Pulmonary artery endothelial cell (primary cell): ENCODE measurements around the gene UVRAG. TPM values are rescaled to one million over a fixed set of nuclear protein-coding genes. Genes with fewer than 3 reads are reported as not detected.

Source experiments
- DNase-seq: peaks from one replicate; pipeline ENCODE4 v3.0.0-alpha.2; 2011; ENCODE audit warnings: low read depth, low spot score
- total RNA-seq: library from RNA; depleted of rRNA; stranded (reverse); fragments of >200 nt; gene quantifications from 2 replicates; pipeline ENCODE4 v1.2.3, GENCODE V29; 2014

UVRAG gene
- total RNA-seq, 1 donor from 2014 or later = 68.0 TPM

DNA sequence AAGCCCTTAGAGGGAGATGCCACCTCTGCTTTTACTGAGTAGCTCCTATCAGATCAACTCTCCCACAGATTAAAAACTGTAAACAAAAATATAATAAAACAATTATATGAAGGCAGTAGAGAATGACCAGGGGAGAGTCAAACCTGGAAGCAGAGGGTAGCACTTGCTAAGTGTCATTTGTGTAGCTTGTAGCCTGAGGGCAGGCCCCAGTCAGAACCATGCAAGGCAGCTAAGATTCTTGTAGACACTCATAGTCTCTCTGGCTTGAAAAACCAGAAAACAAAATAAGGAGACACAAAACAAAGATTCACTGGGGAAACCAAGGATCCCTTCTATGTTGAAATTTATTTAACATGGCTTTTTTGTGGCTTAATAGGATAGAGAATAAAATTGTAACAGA, 280.9 kb downstream of the UVRAG start:
- no peak for DNase-seq

- DNase-seq = no peak
These were observed 281.5 kb downstream of the UVRAG start for GRCh38 chr11:76096552-76096951.

DNA sequence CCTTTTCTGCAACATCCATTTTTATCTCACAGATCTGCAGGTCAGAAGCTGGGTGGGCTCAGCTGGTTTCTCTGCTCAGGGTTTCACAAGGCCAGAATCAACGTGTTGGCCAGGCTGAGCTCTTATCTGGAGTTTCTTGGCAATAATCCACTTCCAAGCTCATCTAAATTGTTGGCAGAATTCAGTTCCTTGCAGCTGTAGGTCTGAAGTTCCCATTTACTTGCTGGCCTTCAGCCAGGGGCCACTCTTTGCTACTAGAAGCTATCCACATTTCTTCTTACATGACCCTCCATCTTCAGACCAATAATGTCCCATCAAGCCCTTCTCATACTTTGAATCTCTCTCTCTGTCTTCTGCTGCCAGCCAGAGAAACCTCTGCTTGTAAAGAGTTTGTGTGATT, 287.8 kb downstream of the UVRAG start:
- DNase-seq = no peak

DNA sequence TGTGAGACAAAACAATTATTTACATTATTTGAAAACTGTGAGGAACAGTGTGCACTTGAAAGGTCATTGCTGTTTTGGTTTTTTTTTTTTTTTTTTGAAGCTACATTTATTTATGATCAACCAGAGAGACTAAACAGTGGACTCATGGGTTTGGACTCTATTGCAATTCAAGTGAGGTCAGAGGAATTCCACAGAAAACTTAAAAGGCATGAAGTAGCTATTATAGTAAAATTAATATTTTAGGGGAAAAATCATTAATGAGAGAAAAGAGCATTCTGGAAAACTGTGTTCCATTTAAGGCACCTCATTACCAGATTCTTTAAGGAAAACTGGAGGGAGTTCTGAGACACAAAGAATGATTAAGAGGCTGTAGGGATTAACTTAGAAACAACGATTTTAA, 288.4 kb downstream of the UVRAG start:
- DNase-seq = no peak

- no peak for DNase-seq
These were observed 289.3 kb downstream of the UVRAG start for GRCh38 chr11:76104285-76104684.

GRCh38 chr11:76105637-76106036, 290.6 kb downstream of the UVRAG start:
- no peak for DNase-seq

GRCh38 chr11:76107971-76108370, 293.0 kb downstream of the UVRAG start:
- DNase-seq = no peak

DNA sequence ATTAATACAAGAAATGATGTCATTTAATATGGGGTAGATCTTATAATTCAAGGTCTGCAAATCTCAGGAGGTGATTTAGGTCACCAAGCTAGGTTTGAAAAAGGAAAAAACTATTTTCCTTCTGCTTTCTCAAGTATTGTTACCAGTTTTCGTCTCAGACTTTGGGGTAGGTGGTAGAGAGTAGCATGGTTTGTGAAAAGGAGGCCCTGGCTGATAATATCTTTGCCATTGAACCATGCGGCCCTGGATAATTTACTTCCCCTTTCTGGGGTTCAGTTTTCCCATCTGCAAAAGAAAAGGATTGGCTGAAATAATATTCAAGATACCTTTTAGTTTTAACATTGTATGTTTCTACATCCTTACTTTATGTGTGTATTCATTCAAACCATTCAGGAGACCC, 299.2 kb downstream of the UVRAG start:
- DNase-seq = no peak

DNA sequence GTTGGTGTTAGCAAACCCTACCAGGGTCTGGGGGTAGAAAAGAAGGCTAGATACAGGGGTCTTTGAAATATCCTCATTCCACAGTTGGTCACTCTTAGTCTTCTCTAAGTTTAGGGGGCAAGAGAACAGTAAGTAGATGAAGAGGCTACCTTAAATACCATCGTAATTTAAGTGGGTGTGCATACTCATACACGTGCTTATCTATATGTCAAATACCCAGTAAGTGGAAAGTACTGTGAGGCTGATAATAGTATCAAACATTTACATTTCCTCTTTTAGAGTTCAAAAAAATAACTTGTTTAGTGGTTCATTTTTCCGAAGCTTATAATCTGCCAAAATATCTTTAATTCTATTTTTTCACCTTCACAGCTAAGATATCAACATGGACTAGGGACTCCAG, 300.5 kb downstream of the UVRAG start:
- DNase-seq = no peak

DNA sequence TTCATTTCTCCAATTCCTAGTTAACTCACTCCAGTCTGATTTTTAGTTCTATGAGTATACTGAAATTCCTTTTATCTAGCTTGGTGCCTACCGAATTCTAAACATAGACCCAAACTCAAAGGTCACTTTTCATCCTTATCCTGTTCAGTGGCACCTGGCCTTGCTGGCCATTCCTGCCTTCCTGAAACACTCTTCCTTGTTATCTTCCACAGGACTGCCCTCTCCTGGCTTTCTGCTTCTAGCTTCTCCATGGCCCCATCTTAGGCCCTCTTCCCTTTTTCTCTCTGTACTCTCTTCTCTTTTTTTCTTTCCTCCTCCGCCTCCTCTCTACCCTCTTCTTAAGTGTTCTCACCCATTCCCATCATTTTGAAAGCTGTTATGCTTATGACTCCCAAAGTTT, 304.0 kb downstream of the UVRAG start:
- no peak for DNase-seq

DNA sequence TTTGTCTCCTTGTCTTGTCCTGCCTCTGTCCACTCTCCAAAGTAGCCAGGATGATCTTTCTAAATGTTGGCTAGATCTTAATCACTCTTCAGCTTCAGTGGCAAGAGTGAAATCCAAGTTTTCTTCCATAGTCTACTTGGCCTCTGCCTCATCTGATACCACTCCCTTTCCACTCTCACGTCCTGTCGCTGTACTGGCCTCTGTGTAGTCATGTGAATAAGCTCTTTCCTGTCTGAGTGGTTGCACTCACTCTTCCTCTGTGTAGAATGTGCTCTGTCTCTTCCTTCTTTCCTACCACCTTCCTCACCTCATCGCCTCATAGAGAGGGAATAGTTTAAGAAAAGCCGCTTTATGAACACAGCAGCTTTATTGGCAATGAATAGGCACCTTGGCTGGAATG, 304.8 kb downstream of the UVRAG start:
- no peak for DNase-seq

DNA sequence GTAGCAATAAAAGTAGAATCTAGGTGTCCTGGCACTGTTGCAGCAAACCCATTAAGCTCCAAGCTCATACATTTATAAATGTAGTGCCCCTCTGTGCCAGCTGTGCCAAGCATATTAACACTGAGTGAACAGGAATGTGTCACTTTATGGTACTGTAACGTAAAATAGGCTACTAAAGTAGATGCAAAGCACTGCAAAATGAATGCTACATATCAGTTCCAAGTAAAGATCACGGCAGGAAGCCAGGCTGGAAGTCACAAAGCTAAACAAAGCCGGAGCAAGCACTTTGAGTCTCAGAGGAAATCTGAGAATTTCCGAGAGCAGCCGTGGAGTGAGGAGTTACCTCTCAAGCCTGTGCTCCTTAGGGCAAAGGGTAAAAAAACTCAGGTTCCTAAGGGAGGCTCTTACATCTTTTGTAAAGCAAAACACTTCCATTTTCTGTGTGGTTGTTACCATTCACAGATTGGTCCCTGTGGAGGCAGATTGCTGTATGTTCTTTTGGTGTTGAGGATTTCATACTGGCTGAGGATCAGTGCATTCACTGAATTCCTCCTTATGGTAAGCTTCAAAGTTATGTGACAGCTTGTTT, 305.6 kb downstream of the UVRAG start:
- no peak for DNase-seq

GRCh38 chr11:76123248-76123647, 308.2 kb downstream of the UVRAG start:
- DNase-seq = no peak

GRCh38 chr11:76124905-76125770, 310.1 kb downstream of the UVRAG start:
- DNase-seq = no peak

GRCh38 chr11:76129729-76130128, 314.7 kb downstream of the UVRAG start:
- DNase-seq = no peak

DNA sequence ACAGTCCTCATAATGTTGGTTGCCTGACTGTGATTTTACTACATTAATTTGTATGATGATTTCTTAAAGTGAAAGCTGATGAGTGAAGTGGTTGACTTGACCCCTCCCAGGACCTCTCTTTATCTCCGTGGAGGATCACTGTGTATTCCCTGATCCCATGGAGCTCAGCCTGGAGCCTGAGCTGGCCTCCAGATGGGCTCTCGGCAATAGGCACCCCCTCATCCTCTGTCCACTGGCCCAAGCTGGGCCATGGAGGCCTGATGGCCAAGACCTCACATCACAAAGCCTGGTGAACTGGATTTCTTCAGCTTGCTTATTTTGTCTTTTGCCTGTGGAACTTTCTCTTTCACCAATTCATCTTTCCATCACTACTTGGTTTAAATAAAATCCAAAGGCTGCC, 316.1 kb downstream of the UVRAG start:
- no peak for DNase-seq

DNA sequence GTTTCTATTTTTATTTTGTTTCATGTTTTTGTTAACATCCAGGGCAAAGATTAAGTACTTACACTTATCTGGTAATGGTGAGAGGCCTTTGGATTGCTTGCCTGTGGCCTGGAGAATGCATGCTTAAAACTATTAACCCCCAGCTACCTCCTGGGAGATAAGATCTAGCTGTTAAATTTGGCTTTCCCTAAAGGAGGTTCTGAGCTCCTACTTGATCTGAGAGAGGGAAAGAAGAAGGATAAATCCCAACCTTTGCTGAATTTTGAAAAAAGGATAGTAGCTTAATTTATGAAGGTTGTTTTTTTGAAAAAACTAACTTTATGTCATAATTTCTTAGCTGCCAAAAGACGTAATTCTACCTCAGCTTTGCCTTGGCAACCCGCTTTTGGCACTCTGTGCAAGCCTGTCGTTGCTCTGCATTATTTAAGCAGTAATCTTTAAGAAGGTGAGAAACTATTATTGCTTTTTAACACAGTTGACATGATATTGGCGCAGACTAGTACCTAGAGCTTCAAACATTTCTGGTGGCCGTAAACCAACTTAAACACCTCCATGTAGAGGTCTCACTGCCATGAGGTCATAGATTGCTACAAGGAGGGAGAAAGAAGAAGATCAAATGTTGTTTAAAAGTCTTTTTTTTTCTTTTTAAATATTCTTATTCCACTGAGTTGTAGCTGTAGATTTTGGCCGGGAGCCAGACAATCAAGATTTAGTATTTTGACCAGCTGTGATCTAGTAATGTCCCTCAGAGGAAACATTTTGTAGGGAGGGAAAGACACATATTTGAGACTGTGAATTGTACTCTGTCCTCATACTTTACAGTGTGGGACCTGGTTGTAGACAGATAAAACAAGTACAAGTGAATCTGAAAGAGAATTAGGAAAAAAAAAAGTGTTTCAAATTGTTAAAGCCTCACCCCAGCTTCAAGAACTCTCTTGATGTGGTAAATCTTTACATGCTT, 316.9 kb downstream of the UVRAG start:
- DNase-seq = no peak

- DNase-seq = no peak
These were observed 319.2 kb downstream of the UVRAG start for GRCh38 chr11:76134239-76134638.

DNA sequence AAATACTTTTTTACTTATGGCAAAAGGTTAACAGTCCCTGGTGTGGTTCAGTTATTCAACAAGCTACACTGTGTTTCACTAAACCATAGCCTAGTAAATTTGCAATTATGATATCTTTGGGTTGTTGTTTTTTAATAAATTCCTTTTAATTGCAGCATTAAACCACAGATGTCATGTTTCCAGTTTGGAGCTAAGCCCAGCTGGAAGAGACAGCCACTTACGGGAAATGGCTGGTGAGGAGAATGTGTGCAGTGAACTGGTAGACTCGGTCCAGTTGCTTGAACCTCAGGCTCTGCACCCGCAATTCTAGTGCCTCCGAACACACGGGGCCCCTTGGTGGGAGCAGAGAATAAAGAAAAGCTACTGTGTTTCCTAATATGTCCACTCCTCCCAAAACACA, 320.5 kb downstream of the UVRAG start:
- DNase-seq = no peak

GRCh38 chr11:76139314-76139713, 324.3 kb downstream of the UVRAG start:
- DNase-seq = no peak

- DNase-seq = no peak
These were observed 326.0 kb downstream of the UVRAG start for GRCh38 chr11:76140912-76141574.
